IMR-90 (cell line): Measurements from ENCODE around the gene PRAF2.

Experiments
- BHLHE40 ChIP-seq: fragments of 150-350 bp; IDR thresholded peaks from 2 replicates; pipeline ENCODE4 v1.6.1; 2016; ENCODE audit warnings: mild to moderate bottlenecking, low read depth, low read length
- CEBPB ChIP-seq: IDR thresholded peaks from 2 replicates; pipeline ENCODE4 v1.6.1; 2012; ENCODE audit warnings: low read depth, low read length, improper control_type of control experiment
- CHD1 ChIP-seq: IDR thresholded peaks from 2 replicates; pipeline ENCODE4 v1.6.1; 2012; ENCODE audit warnings: low read depth, low read length, improper control_type of control experiment
- CTCF ChIP-seq: conservative IDR thresholded peaks from 2 replicates; pipeline ENCODE4 v1.5.1; 2012; ENCODE audit warnings: mild to moderate bottlenecking, low read depth, low read length, improper control_type of control experiment
- MAZ ChIP-seq: IDR thresholded peaks from 2 replicates; pipeline ENCODE4 v1.6.1; 2012; ENCODE audit warnings: low read depth, mild to moderate bottlenecking, low read length, improper control_type of control experiment, moderate library complexity, borderline replicate concordance
- MXI1 ChIP-seq: IDR thresholded peaks from 2 replicates; pipeline ENCODE4 v1.6.1; 2012; ENCODE audit warnings: low read depth, mild to moderate bottlenecking, low read length, moderate library complexity, borderline replicate concordance
- POLR2A ChIP-seq: IDR thresholded peaks from 2 replicates; pipeline ENCODE4 v1.6.1; 2012; ENCODE audit warnings: mild to moderate bottlenecking, low read depth, low read length
- RAD21 ChIP-seq: IDR thresholded peaks from 2 replicates; pipeline ENCODE4 v1.6.1; 2012; ENCODE audit warnings: low read length, improper control_type of control experiment
- RFX5 ChIP-seq: IDR thresholded peaks from 2 replicates; pipeline ENCODE4 v1.8.0; 2012; ENCODE audit warnings: low read depth, mild to moderate bottlenecking, low read length, moderate library complexity
- SMC3 ChIP-seq: fragments of 150-350 bp; IDR thresholded peaks from 2 replicates; pipeline ENCODE4 v1.6.1; 2016; ENCODE audit warnings: low read depth, mild to moderate bottlenecking, antibody characterized with exemption, low read length, moderate library complexity
- USF2 ChIP-seq: fragments of 150-350 bp; IDR thresholded peaks from 2 replicates; pipeline ENCODE4 v1.6.1; 2017; ENCODE audit warnings: mild to moderate bottlenecking, antibody characterized with exemption, low read length, low read depth

DNA sequence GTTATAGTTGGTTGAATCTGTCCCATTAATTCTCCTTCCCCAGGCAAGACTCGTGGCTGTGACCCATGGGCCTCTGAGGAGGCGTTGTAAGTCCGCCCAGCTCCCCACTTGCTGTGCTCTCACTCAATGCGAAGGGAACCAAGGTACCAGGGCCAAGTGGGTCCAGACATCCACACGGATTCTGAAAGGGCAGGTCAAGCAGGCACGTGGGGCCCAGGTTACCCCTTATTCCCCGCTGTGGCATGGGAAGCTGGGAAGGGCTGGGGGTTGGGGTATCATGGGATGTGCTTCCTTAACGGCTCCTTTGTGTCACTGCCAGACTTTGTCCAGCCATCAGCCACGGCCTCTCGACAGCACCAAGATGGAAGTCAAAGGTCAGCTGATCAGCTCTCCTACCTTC lies 11.9 kb downstream of the PRAF2 start:
- TF ChIP-seq RAD21 (no peak), CTCF (no peak), POLR2A (no peak), BHLHE40 (no peak), RFX5 (no peak), SMC3 (no peak), MAZ (no peak), MXI1 (no peak), CEBPB (no peak), CHD1 (no peak), USF2 (no peak)
